K562 (cell line): ENCODE data around the gene FANCC. TPM values are rescaled to one million over a fixed set of nuclear protein-coding genes. Genes with fewer than 3 reads are reported as not detected.
"Not testable (repeated sequence)": the region's sequence is repeated elsewhere in the genome, so short reads cannot be mapped to it uniquely, and the experiment has no call there.

Experiments used
- ATAC-seq: fragments of 200-7000 bp; cut with Tn5 transposase; 3 replicates; pipeline ENCODE4 v1.9.1; 2020; ENCODE audit warnings: moderate library complexity
- BruUV-seq: library from RNA; stranded (reverse); fragments of 400-500 nt; replicated peaks from 2 replicates; lab custom pipeline; 2021; lab: Mats Ljungman, UMichigan
- CTCF ChIA-PET: fragments of 300-600 bp; formaldehyde crosslinking; extraction: SDS; loops from one replicate; lab custom pipeline; 2021; ENCODE audit warnings: low intra/inter-chr PET ratio; lab: Yijun Ruan, JAX
- POLR2A ChIA-PET: fragments of 300-600, 350-650 bp; sonication (Branson Sonifier 250); formaldehyde crosslinking; extraction: SDS; loops from one replicate; lab custom pipeline; 2021; ENCODE audit warnings: antibody characterized with exemption, inconsistent platforms; lab: Yijun Ruan, JAX
- DNase-seq, 4 experiments: peaks; one replicate each; pipeline versions ENCODE4 v3.0.0 to v3.0.0-alpha.2; 2011 to 2018; ENCODE audit warnings: low spot score in 3 of 4, mixed read lengths in 3 of 4; ENCODE audit errors: extremely low read depth in 1 of 4
- FAIRE-seq: peaks from 2 replicates; lab custom pipeline; 2011; peaks lifted over from hg19 to GRCh38; lab: Jason Lieb, UNC
- H2AFZ ChIP-seq: 2 replicates; pipeline ENCODE4 v1.6.0; 2011; ENCODE audit warnings: low read depth, low read length, control low read depth, inconsistent platforms
- H3K27ac ChIP-seq: fragments of 200-600 bp; 3 replicates; pipeline ENCODE4 v1.8.0; 2011; ENCODE audit warnings: low read depth, mild to moderate bottlenecking, control low read depth, inconsistent platforms, low read length, moderate library complexity, mixed read lengths; ENCODE audit errors: extremely low read depth
- H3K27me3 ChIP-seq, 2 experiments: fragments of 300-600 bp in 1 of 2; 2 replicates in 1 of 2; 3 replicates in 1 of 2; pipeline versions ENCODE4 v1.6.0 to v1.8.0; 2011; ENCODE audit warnings: inconsistent platforms in 2 of 2, low read length in 2 of 2, mild to moderate bottlenecking in 1 of 2, mixed read lengths in 1 of 2, moderate library complexity in 1 of 2; ENCODE audit not compliant: control insufficient read depth in 2 of 2, insufficient read depth in 2 of 2
- H3K36me3 ChIP-seq: fragments of 300-600 bp; 3 replicates; pipeline ENCODE4 v1.8.0; 2011; ENCODE audit warnings: mild to moderate bottlenecking, low read length, inconsistent platforms; ENCODE audit not compliant: control insufficient read depth, insufficient read depth
- H3K4me1 ChIP-seq, 2 experiments: fragments of 200-600 bp in 1 of 2; replicated peaks in 1 of 2; 2 replicates in 1 of 2; 3 replicates in 1 of 2; pipeline versions ENCODE4 v1.5.1 to v1.8.0; 2011; ENCODE audit warnings: inconsistent platforms in 2 of 2, low read length in 2 of 2, mild to moderate bottlenecking in 1 of 2, mixed read lengths in 1 of 2, moderate library complexity in 1 of 2; ENCODE audit not compliant: control insufficient read depth in 2 of 2, insufficient read depth in 2 of 2
- H3K4me2 ChIP-seq: 2 replicates; pipeline ENCODE4 v1.6.1; 2011; ENCODE audit warnings: low read length, control low read depth, inconsistent platforms, mixed read lengths; ENCODE audit not compliant: insufficient read depth
- H3K4me3 ChIP-seq: fragments of 200-600 bp; sonication (generic), shearing (Covaris generic); 2 replicates; pipeline ENCODE4 v1.5.1; 2016; ENCODE audit warnings: control low read depth, inconsistent platforms
- H3K79me2 ChIP-seq: fragments of 200-600 bp; 3 replicates; pipeline ENCODE4 v1.8.0; 2011; ENCODE audit warnings: low read length, inconsistent platforms; ENCODE audit not compliant: control insufficient read depth, insufficient read depth
- H3K9ac ChIP-seq, 2 experiments: 2 replicates each; pipeline versions ENCODE4 v1.6.0 to v1.6.1; 2011; ENCODE audit warnings: low read depth in 2 of 2, low read length in 2 of 2, control low read depth in 1 of 2, inconsistent platforms in 1 of 2, mild to moderate bottlenecking in 1 of 2, mixed read lengths in 1 of 2; ENCODE audit not compliant: insufficient read depth in 1 of 2
- H3K9me1 ChIP-seq: one replicate; pipeline ENCODE4 v1.6.0; 2011; ENCODE audit warnings: inconsistent platforms, mild to moderate bottlenecking, low read length, moderate library complexity; ENCODE audit not compliant: control insufficient read depth, insufficient read depth
- H3K9me3 ChIP-seq: replicated peaks from 2 replicates; pipeline ENCODE4 v1.5.1; 2011; ENCODE audit warnings: low read depth, low read length, inconsistent platforms; ENCODE audit not compliant: control insufficient read depth, insufficient read depth
- H4K20me1 ChIP-seq: replicated peaks from 2 replicates; pipeline ENCODE4 v1.6.1; 2011; ENCODE audit warnings: low read length, inconsistent platforms, mixed read lengths; ENCODE audit not compliant: control insufficient read depth, insufficient read depth
- ARNT ChIP-seq, 2 experiments: fragments of 450-650 bp; IDR thresholded peaks; 2 replicates each; pipeline ENCODE4 v1.6.1; 2016; ENCODE audit warnings: mild to moderate bottlenecking in 1 of 2
- HNRNPH1 ChIP-seq: fragments of 200-400 bp; formaldehyde crosslinking; optimal IDR thresholded peaks from 2 replicates; pipeline ENCODE3; 2017; ENCODE audit warnings: low read depth, mild to moderate bottlenecking, low read length, moderate library complexity
- NUFIP1 ChIP-seq: fragments of 450-650 bp; IDR thresholded peaks from 2 replicates; pipeline ENCODE4 v1.6.1; 2018; ENCODE audit not compliant: partially characterized antibody
- SRSF7 ChIP-seq: fragments of 200-400 bp; formaldehyde crosslinking; optimal IDR thresholded peaks from 2 replicates; pipeline ENCODE3; 2017; ENCODE audit warnings: mild to moderate bottlenecking, low read depth, low read length
- ZFX ChIP-seq: sonication (generic); formaldehyde crosslinking; IDR thresholded peaks from 2 replicates; pipeline ENCODE4 v1.8.0; 2022; ENCODE audit warnings: mild to moderate bottlenecking, missing genetic modification reagents, moderate library complexity
- ZNF121 ChIP-seq: sonication (generic); formaldehyde crosslinking; conservative IDR thresholded peaks from 2 replicates; pipeline ENCODE4 v1.8.0; 2022; ENCODE audit warnings: missing genetic modification reagents
- ZNF23 ChIP-seq: fragments of 250-450 bp; sonication (Bioruptor Pico); IDR thresholded peaks from 2 replicates; pipeline ENCODE4 v1.4.0; 2020; ENCODE audit warnings: mild to moderate bottlenecking
- WGBS: fragments of 100-300 bp; shearing (Covaris generic); methylation state at CpG from one replicate; pipeline ENCODE4 v1.1.6; 2016; ENCODE audit warnings: low coverage, mixed read lengths; ENCODE audit not compliant: insufficient coverage; ENCODE audit errors: missing lambda C conversion rate; 5-methylcytosine and 5-hydroxymethylcytosine counted together
- in situ Hi-C: fragments of 300-500 bp; cut with MboI; formaldehyde crosslinking; loops from 4 replicates; pipeline ENCODE4 v1.15.0; 2018; ENCODE audit warnings: inconsistent platforms, mixed read lengths
- intact Hi-C: fragments of 100-400 bp; cut with micrococcal nuclease; formaldehyde crosslinking; loops from 2 replicates; pipeline ENCODE4 v1.14.2; 2022
- polyA plus RNA-seq, 8 experiments: library from polyadenylated mRNA; depleted of rRNA in 4 of 8; stranded (reverse) in 5 of 8; unstranded in 3 of 8; fragments of >200 nt; fragmentation: Nextera tagmentation in 2 of 8; fragmentation: Illumina TruSeq in 1 of 8; extraction: Ambion mirVana in 2 of 8; extraction: Trizol in 1 of 8; gene quantifications; 2 replicates each; pipeline versions ENCODE4 v1.2.1 to v1.2.3, GENCODE V29; 2011 to 2014; ENCODE audit warnings: inconsistent platforms in 1 of 8, missing spikeins in 1 of 8
- total RNA-seq, 7 experiments: library from RNA; depleted of rRNA in 6 of 7; stranded (reverse); fragments of >200 nt in 6 of 7; fragmentation: Illumina TruSeq in 2 of 7; extraction: Trizol in 2 of 7; gene quantifications; 2 replicates each; pipeline versions ENCODE4 v1.2.1 to v1.2.3, GENCODE V29; 2011 to 2021; ENCODE audit warnings: low replicate concordance in 1 of 7

FANCC gene
- total and polyA plus RNA-seq, 9 of the 15 experiments (the other 6 are each of a cell fraction or from before 2014, with no cell fraction given) = 4.6 to 18.4 (median 14.2) TPM

- BruUV-seq, H3K79me2 ChIP-seq, H3K27me3 ChIP-seq, DNase-seq, H3K4me3 ChIP-seq, H3K27ac ChIP-seq, H3K4me1 ChIP-seq, H3K36me3 ChIP-seq, H4K20me1 ChIP-seq, H3K9ac ChIP-seq, H3K9me1 ChIP-seq, H3K9me3 ChIP-seq, FAIRE-seq, POLR2A ChIA-PET, CTCF ChIA-PET, ATAC-seq, H3K4me2 ChIP-seq, intact Hi-C loops, H2AFZ ChIP-seq, in situ Hi-C loops: not testable (repeated sequence)
- 0 out of 2 replicates have a peak, but pooled peaks have one; percentile 12 for TF ChIP-seq ZNF121 (CRISPR knock-in tag)
- 40% methylated on average over 1 of the region's 2 CpGs for WGBS
Observed at GRCh38 chr9:95203019-95203418, 114.5 kb downstream of the FANCC start.

DNA sequence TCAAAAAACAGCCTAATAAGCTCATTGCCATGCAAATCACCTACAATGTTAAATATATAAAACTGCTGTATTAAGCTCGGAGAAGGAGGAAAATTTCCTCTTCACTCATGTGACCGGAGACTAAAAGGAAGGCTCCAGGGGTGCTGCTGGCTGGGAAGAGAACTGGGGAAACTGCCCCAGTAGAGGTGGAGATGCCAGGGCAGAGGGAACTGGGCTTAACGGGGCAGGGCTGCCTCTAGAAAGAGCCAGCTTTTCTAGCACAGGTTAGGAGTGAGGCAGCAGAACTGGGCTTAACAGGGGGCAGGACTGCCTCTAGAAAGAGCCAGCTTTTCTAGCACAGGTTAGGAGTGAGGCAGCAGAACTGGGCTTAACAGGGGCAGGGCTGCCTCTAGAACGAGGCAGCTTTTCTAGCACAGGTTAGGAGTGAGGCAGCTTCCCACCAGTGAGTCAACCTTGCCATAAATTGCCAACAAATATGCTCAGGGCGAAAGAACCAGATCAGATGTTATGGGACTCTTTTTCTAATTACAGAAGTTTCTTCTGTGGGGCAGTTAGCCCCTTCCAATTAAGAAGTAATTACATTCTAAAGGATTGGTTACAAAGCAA is 115.3 kb downstream of the FANCC start:
- H3K9ac ChIP-seq = no peak overlapping the region
- no peaks in the 10 kb centered on the region for H3K36me3 ChIP-seq
- no peaks in the 10 kb centered on the region for H3K27me3 ChIP-seq
- H3K4me3 ChIP-seq = no peak overlapping the region
- H3K27ac ChIP-seq = no peak overlapping the region
- no peaks in the 10 kb centered on the region; the same call in 1 of the 2 replicates for H4K20me1 ChIP-seq
- CTCF ChIA-PET = no interaction called here
- intact Hi-C loops (no loop called here), in situ Hi-C loops (no loop called here)
- ATAC-seq (no peak), FAIRE-seq (no peak), DNase-seq (no peak)
- H3K9me1 ChIP-seq = no peaks in the 10 kb centered on the region
- no peaks in the 10 kb centered on the region for H3K9me3 ChIP-seq
- peak in 1 of 2 experiments; percentile 70; a peak in 1 of 4 replicates for TF ChIP-seq ARNT (IDR thresholded peaks at IDR 0.05)
- no peak for TF ChIP-seq NUFIP1
- TF ChIP-seq ZNF23 = no peak
- no peak for TF ChIP-seq SRSF7
- TF ChIP-seq ZFX (CRISPR knock-in tag) = no peak
- no peak for TF ChIP-seq HNRNPH1
- H3K79me2 ChIP-seq = no peaks in the 10 kb centered on the region
- no peak overlapping the region for H2AFZ ChIP-seq
- no peak overlapping the region for H3K4me2 ChIP-seq
- BruUV-seq = no TSS peak
- no peaks in the 10 kb centered on the region for H3K4me1 ChIP-seq
- 56% methylated on average over 5 of the region's 5 CpGs for WGBS
- POLR2A ChIA-PET = no interaction called here
